ENCODE measurements around the gene SPOCD1.
A peak's percentile ranks its signal among the peaks of the same experiment; 100 is the strongest.

SPOCD1 gene

GRCh38 chr1:31745946-31746670 lies 69.7 kb downstream of the SPOCD1 start:
- DNase-seq (ENCODE audit: low read depth in 2 of 2), result peak in 1 of 2 donors; percentile 48
- no peak for TF ChIP-seq CTCF (IDR thresholded peaks at IDR 0.05; ENCODE audit: low read depth, low read length)
- no peak overlapping the region for H3K4me3 ChIP-seq (replicated peaks in 1 of 2; ENCODE audit: low read depth in 2 of 2, low read length in 2 of 2)

GRCh38 chr1:31745096-31745945 lies 70.5 kb downstream of the SPOCD1 start:
- peak; percentile 71 to 76 for DNase-seq (ENCODE audit: low read depth in 2 of 2)
- TF ChIP-seq CTCF (IDR thresholded peaks at IDR 0.05; ENCODE audit: low read depth, low read length), result peak; percentile 95
- no peak overlapping the region for H3K4me3 ChIP-seq (replicated peaks in 1 of 2; ENCODE audit: low read depth in 2 of 2, low read length in 2 of 2)

GRCh38 chr1:31744165-31744888 lies 71.5 kb downstream of the SPOCD1 start:
- no peak for DNase-seq (ENCODE audit: low read depth in 2 of 2)
- TF ChIP-seq CTCF (IDR thresholded peaks at IDR 0.05; ENCODE audit: low read depth, low read length), result no peak
- H3K4me3 ChIP-seq (replicated peaks in 1 of 2; ENCODE audit: low read depth in 2 of 2, low read length in 2 of 2), result no peak overlapping the region

- no peak overlapping the region for H3K4me3 ChIP-seq (replicated peaks in 1 of 2; ENCODE audit: low read depth in 2 of 2, low read length in 2 of 2)
- DNase-seq (ENCODE audit: low read depth in 2 of 2), result no peak
- TF ChIP-seq CTCF (IDR thresholded peaks at IDR 0.05; ENCODE audit: low read depth, low read length), result no peak
Measured at GRCh38 chr1:31742462-31743212, 73.2 kb downstream of the SPOCD1 start.

Measured in cardiac fibroblast (primary cell).